SIG-M5 treated with dmso at 0.1 percent for 504 hours (cell line): ENCODE measurements around the gene HEATR5B.
"Not testable (repeated sequence)": the region's sequence is repeated elsewhere in the genome, so short reads cannot be mapped to it uniquely, and the experiment has no call there.

ENCODE experiments used
- DNase-seq: peaks from one replicate; lab custom pipeline; 2025; ENCODE audit not compliant: unreplicated experiment; lab: John Stamatoyannopoulos, UW

Gene HEATR5B

DNA sequence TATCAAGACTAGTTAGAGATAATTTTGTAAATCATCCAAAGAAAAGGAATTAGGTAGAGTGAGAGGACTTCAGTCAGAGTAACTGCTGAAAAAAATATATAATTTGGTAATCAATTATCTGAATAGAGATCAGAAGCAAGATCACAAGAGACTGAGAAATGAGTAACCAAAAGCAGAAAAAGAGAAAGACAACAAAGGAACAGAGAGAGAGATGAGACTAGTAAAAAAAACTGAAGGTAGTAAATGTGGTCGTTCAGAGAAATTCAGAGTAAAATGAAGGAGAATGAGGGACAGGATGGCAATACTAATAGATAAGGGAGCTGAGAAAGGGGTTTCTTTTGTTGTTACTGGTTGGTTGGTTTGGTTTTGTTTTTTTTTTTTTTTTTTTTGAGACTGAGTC lies 134.3 kb downstream of the HEATR5B start:
- DNase-seq: no peak

DNA sequence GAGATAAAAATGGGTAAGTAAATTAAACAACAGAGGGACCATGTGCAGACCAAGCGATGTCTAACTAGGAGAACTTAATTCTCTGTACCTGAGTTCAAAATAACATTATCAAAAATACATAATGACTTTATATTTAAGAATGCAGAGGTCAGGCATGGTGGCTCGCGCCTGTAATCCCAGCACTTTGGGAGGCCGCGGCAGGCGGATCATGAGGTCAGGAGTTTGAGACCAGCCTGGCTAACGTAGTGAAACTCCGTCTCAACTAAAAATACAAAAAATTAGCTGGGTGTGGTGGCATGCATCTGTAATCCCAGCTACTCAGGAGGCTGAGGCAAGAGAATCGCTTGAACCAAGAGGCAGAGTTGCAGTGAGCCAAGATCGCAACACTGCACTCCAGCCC lies 138.9 kb downstream of the HEATR5B start:
- not testable (repeated sequence) for DNase-seq

DNA sequence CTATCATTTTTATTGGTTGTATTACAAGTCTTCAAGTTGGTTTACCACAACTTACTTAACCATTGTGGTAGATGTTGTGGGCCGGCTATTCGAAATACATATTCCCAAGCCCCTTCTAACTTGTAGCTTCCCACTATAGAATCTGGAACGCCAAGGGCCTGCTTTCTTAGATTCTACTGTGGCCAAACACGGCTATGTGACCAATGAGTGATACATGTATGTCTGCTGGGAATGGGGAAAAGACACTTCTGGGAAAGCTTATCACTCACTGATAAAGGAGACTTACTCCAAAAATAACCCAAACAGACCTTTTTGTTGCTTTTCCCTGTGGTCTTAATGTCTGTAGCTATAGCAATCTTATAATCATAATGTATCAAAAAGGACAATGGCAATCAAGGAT lies 142.3 kb downstream of the HEATR5B start:
- no peak for DNase-seq

DNA sequence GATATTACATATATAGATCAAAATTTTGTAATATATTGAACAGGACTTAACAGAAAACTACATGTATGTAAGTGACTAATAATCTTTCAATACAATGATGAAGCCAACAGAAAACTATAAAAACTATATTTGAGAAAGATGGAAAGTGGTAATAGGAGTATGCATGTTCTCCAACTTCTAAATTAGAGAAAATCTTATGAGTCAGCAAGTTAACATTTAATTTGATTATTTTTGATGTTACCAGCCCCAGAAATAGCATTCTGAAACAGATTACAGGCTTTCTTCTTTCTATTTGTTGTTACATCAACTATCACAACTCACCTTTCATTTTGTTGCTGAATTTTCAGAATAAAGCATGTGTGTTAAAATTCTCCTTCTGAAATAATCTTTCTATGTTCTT lies 147.6 kb downstream of the HEATR5B start:
- not testable (repeated sequence) for DNase-seq

DNA sequence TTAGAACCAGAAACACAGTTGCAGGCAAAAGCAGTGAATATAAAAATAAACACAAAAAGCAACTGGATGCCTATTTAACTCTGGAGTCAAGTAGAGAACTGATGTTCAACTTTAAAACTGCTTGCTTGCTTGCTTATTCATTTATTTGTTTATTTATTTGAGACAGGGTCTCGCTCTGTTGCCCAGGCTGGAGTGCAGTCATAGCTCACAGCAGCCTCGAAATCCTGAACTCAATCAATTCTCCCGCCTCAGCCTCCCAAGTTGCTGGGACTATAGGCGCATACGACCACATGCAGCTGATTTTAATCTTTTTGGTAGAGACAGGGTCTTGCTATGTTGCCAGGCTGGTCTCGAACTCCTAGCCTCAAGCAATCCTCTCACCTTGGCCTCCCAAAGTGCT lies 152.5 kb downstream of the HEATR5B start:
- DNase-seq: not testable (repeated sequence)
